Activated T-cell treated with anti-CD3 and anti-CD28 coated beads, Interleukin-2, amount 50 U/mL, for 24 hours (primary cell): ENCODE data around the gene DNAJC1.

Source experiments
- DNase-seq: peaks from one replicate; pipeline ENCODE4 v3.0.0-alpha.2; 2020
- H3K27ac Mint-ChIP-seq: 2 replicates; pipeline ENCODE4 v1.8.0; 2020; ENCODE audit warnings: mild to moderate bottlenecking, mixed read lengths
- H3K27me3 Mint-ChIP-seq: 2 replicates; pipeline ENCODE4 v1.8.0; 2020; ENCODE audit warnings: mixed read lengths
- H3K36me3 Mint-ChIP-seq: 2 replicates; pipeline ENCODE4 v1.8.0; 2020; ENCODE audit warnings: low read depth, mixed read lengths
- H3K4me1 Mint-ChIP-seq: 2 replicates; pipeline ENCODE4 v1.8.0; 2020; ENCODE audit warnings: low read depth, mixed read lengths
- H3K4me3 Mint-ChIP-seq: 2 replicates; pipeline ENCODE4 v1.8.0; 2020; ENCODE audit warnings: mild to moderate bottlenecking, moderate library complexity, mixed read lengths
- H3K9me3 Mint-ChIP-seq: 2 replicates; pipeline ENCODE4 v1.8.0; 2020; ENCODE audit warnings: mixed read lengths

DNAJC1 gene

GRCh38 chr10:21797533-21797932 is 206.0 kb downstream of the DNAJC1 start:
- no peaks in the 10 kb centered on the region for H3K9me3 Mint-ChIP-seq
- no peak for DNase-seq
- no peaks in the 10 kb centered on the region for H3K27me3 Mint-ChIP-seq
- peak overlapping the region; percentile 40 for H3K27ac Mint-ChIP-seq
- H3K4me3 Mint-ChIP-seq: no peak overlapping the region
- H3K36me3 Mint-ChIP-seq: peaks cover 37% of the 10 kb centered on the region
- H3K4me1 Mint-ChIP-seq: peaks cover 22% of the 10 kb centered on the region

GRCh38 chr10:21791276-21791675 is 212.3 kb downstream of the DNAJC1 start:
- Mint-ChIP-seq H3K27me3 (no peaks in the 10 kb centered on the region), H3K4me3 (no peak overlapping the region), H3K36me3 (peaks cover 35% of the 10 kb centered on the region), H3K4me1 (peaks cover 7% of the 10 kb centered on the region), H3K9me3 (peaks cover 18% of the 10 kb centered on the region), H3K27ac (no peak overlapping the region)
- no peak for DNase-seq

- DNase-seq: no peak
- Mint-ChIP-seq H3K27me3 (no peaks in the 10 kb centered on the region), H3K36me3 (peaks cover 27% of the 10 kb centered on the region), H3K4me3 (no peak overlapping the region), H3K9me3 (peaks cover 3% of the 10 kb centered on the region), H3K4me1 (peaks cover 10% of the 10 kb centered on the region), H3K27ac (no peak overlapping the region)
Observed at GRCh38 chr10:21776883-21777282, 226.6 kb downstream of the DNAJC1 start.

- DNase-seq: no peak
- H3K27ac Mint-ChIP-seq: no peak overlapping the region
- H3K4me1 Mint-ChIP-seq: peaks cover 8% of the 10 kb centered on the region
- no peak overlapping the region for H3K4me3 Mint-ChIP-seq
- H3K9me3 Mint-ChIP-seq: no peaks in the 10 kb centered on the region
- H3K27me3 Mint-ChIP-seq: no peaks in the 10 kb centered on the region
- peaks cover 8% of the 10 kb centered on the region for H3K36me3 Mint-ChIP-seq
Observed at GRCh38 chr10:21771219-21771618, 232.3 kb downstream of the DNAJC1 start.

- H3K9me3 Mint-ChIP-seq: no peaks in the 10 kb centered on the region
- H3K4me1 Mint-ChIP-seq: peaks cover 14% of the 10 kb centered on the region
- no peak overlapping the region for H3K4me3 Mint-ChIP-seq
- no peak for DNase-seq
- no peaks in the 10 kb centered on the region for H3K27me3 Mint-ChIP-seq
- H3K36me3 Mint-ChIP-seq: peaks cover 15% of the 10 kb centered on the region
- no peak overlapping the region for H3K27ac Mint-ChIP-seq
Observed at GRCh38 chr10:21769041-21769440, 234.5 kb downstream of the DNAJC1 start.

GRCh38 chr10:21764466-21765189 is 238.9 kb downstream of the DNAJC1 start:
- Mint-ChIP-seq H3K4me3 (no peak overlapping the region), H3K27me3 (no peaks in the 10 kb centered on the region), H3K9me3 (no peaks in the 10 kb centered on the region), H3K36me3 (peaks cover 21% of the 10 kb centered on the region), H3K4me1 (peaks cover 10% of the 10 kb centered on the region), H3K27ac (peak overlapping the region; percentile 62)
- no peak for DNase-seq

- no peaks in the 10 kb centered on the region for H3K27me3 Mint-ChIP-seq
- peaks cover 9% of the 10 kb centered on the region for H3K4me1 Mint-ChIP-seq
- H3K9me3 Mint-ChIP-seq: no peaks in the 10 kb centered on the region
- H3K36me3 Mint-ChIP-seq: peaks cover 46% of the 10 kb centered on the region
- H3K4me3 Mint-ChIP-seq: no peak overlapping the region
- DNase-seq: no peak
- H3K27ac Mint-ChIP-seq: no peak overlapping the region
Observed at GRCh38 chr10:21760332-21760731, 243.2 kb downstream of the DNAJC1 start.

- Mint-ChIP-seq H3K4me3 (no peak overlapping the region), H3K27ac (no peak overlapping the region), H3K4me1 (peaks cover 4% of the 10 kb centered on the region), H3K36me3 (peaks cover 45% of the 10 kb centered on the region), H3K27me3 (no peaks in the 10 kb centered on the region), H3K9me3 (no peaks in the 10 kb centered on the region)
- no peak for DNase-seq
Observed at GRCh38 chr10:21759232-21759631, 244.3 kb downstream of the DNAJC1 start.

- Mint-ChIP-seq H3K4me1 (peaks cover under 1% of the 10 kb centered on the region), H3K27ac (no peak overlapping the region), H3K27me3 (no peaks in the 10 kb centered on the region), H3K4me3 (no peak overlapping the region), H3K36me3 (peaks cover 40% of the 10 kb centered on the region), H3K9me3 (no peaks in the 10 kb centered on the region)
- no peak for DNase-seq
Observed at GRCh38 chr10:21758696-21759095, 244.8 kb downstream of the DNAJC1 start.

- no peak for DNase-seq
- Mint-ChIP-seq H3K36me3 (peaks cover 40% of the 10 kb centered on the region), H3K9me3 (no peaks in the 10 kb centered on the region), H3K4me3 (no peak overlapping the region), H3K4me1 (no peaks in the 10 kb centered on the region), H3K27me3 (no peaks in the 10 kb centered on the region), H3K27ac (no peak overlapping the region)
Observed at GRCh38 chr10:21758239-21758638, 245.3 kb downstream of the DNAJC1 start.

- no peaks in the 10 kb centered on the region for H3K4me1 Mint-ChIP-seq
- no peak overlapping the region for H3K27ac Mint-ChIP-seq
- H3K27me3 Mint-ChIP-seq: no peaks in the 10 kb centered on the region
- H3K36me3 Mint-ChIP-seq: peaks cover 42% of the 10 kb centered on the region
- no peak overlapping the region for H3K4me3 Mint-ChIP-seq
- no peaks in the 10 kb centered on the region for H3K9me3 Mint-ChIP-seq
- no peak for DNase-seq
Observed at GRCh38 chr10:21757185-21757901, 246.2 kb downstream of the DNAJC1 start.

- DNase-seq: no peak
- Mint-ChIP-seq H3K27me3 (no peaks in the 10 kb centered on the region), H3K9me3 (no peaks in the 10 kb centered on the region), H3K4me3 (no peak overlapping the region), H3K27ac (no peak overlapping the region), H3K36me3 (peaks cover 42% of the 10 kb centered on the region), H3K4me1 (no peaks in the 10 kb centered on the region)
Observed at GRCh38 chr10:21756707-21757106, 246.8 kb downstream of the DNAJC1 start.

- Mint-ChIP-seq H3K36me3 (peaks cover 36% of the 10 kb centered on the region), H3K4me1 (peaks cover 11% of the 10 kb centered on the region), H3K27me3 (no peaks in the 10 kb centered on the region), H3K4me3 (no peak overlapping the region), H3K27ac (no peak overlapping the region), H3K9me3 (no peaks in the 10 kb centered on the region)
- no peak for DNase-seq
Observed at GRCh38 chr10:21754410-21755011, 249.0 kb downstream of the DNAJC1 start.

GRCh38 chr10:21753497-21754270 is 249.8 kb downstream of the DNAJC1 start:
- H3K27me3 Mint-ChIP-seq: no peaks in the 10 kb centered on the region
- H3K4me3 Mint-ChIP-seq: no peak overlapping the region
- H3K4me1 Mint-ChIP-seq: peaks cover 12% of the 10 kb centered on the region
- H3K9me3 Mint-ChIP-seq: no peaks in the 10 kb centered on the region
- peak overlapping the region; percentile 52 for H3K27ac Mint-ChIP-seq
- no peak for DNase-seq
- peaks cover 30% of the 10 kb centered on the region for H3K36me3 Mint-ChIP-seq
